K562 (cell line): ENCODE measurements around the gene NKD1. TPM values are rescaled to one million over a fixed set of nuclear protein-coding genes. Genes with fewer than 3 reads are reported as not detected.

Source experiments
- ATAC-seq: fragments of 200-7000 bp; cut with Tn5 transposase; 3 replicates; pipeline ENCODE4 v1.9.1; 2020; ENCODE audit warnings: moderate library complexity
- BruUV-seq: library from RNA; stranded (reverse); fragments of 400-500 nt; replicated peaks from 2 replicates; lab custom pipeline; 2021; lab: Mats Ljungman, UMichigan
- CTCF ChIA-PET: fragments of 300-600 bp; formaldehyde crosslinking; extraction: SDS; loops from one replicate; lab custom pipeline; 2021; ENCODE audit warnings: low intra/inter-chr PET ratio; lab: Yijun Ruan, JAX
- POLR2A ChIA-PET: fragments of 300-600, 350-650 bp; sonication (Branson Sonifier 250); formaldehyde crosslinking; extraction: SDS; loops from one replicate; lab custom pipeline; 2021; ENCODE audit warnings: antibody characterized with exemption, inconsistent platforms; lab: Yijun Ruan, JAX
- DNase-seq, 4 experiments: peaks; one replicate each; pipeline versions ENCODE4 v3.0.0 to v3.0.0-alpha.2; 2011 to 2018; ENCODE audit warnings: low spot score in 3 of 4, mixed read lengths in 3 of 4; ENCODE audit errors: extremely low read depth in 1 of 4
- FAIRE-seq: peaks from 2 replicates; lab custom pipeline; 2011; peaks lifted over from hg19 to GRCh38; lab: Jason Lieb, UNC
- H2AFZ ChIP-seq: 2 replicates; pipeline ENCODE4 v1.6.0; 2011; ENCODE audit warnings: low read depth, low read length, control low read depth, inconsistent platforms
- H3K27ac ChIP-seq: fragments of 200-600 bp; 3 replicates; pipeline ENCODE4 v1.8.0; 2011; ENCODE audit warnings: low read depth, mild to moderate bottlenecking, control low read depth, inconsistent platforms, low read length, moderate library complexity, mixed read lengths; ENCODE audit errors: extremely low read depth
- H3K27me3 ChIP-seq, 2 experiments: fragments of 300-600 bp in 1 of 2; 2 replicates in 1 of 2; 3 replicates in 1 of 2; pipeline versions ENCODE4 v1.6.0 to v1.8.0; 2011; ENCODE audit warnings: inconsistent platforms in 2 of 2, low read length in 2 of 2, mild to moderate bottlenecking in 1 of 2, mixed read lengths in 1 of 2, moderate library complexity in 1 of 2; ENCODE audit not compliant: control insufficient read depth in 2 of 2, insufficient read depth in 2 of 2
- H3K36me3 ChIP-seq: fragments of 300-600 bp; 3 replicates; pipeline ENCODE4 v1.8.0; 2011; ENCODE audit warnings: mild to moderate bottlenecking, low read length, inconsistent platforms; ENCODE audit not compliant: control insufficient read depth, insufficient read depth
- H3K4me1 ChIP-seq, 2 experiments: fragments of 200-600 bp in 1 of 2; replicated peaks in 1 of 2; 2 replicates in 1 of 2; 3 replicates in 1 of 2; pipeline versions ENCODE4 v1.5.1 to v1.8.0; 2011; ENCODE audit warnings: inconsistent platforms in 2 of 2, low read length in 2 of 2, mild to moderate bottlenecking in 1 of 2, mixed read lengths in 1 of 2, moderate library complexity in 1 of 2; ENCODE audit not compliant: control insufficient read depth in 2 of 2, insufficient read depth in 2 of 2
- H3K4me2 ChIP-seq: 2 replicates; pipeline ENCODE4 v1.6.1; 2011; ENCODE audit warnings: low read length, control low read depth, inconsistent platforms, mixed read lengths; ENCODE audit not compliant: insufficient read depth
- H3K4me3 ChIP-seq: fragments of 200-600 bp; sonication (generic), shearing (Covaris generic); 2 replicates; pipeline ENCODE4 v1.5.1; 2016; ENCODE audit warnings: control low read depth, inconsistent platforms
- H3K79me2 ChIP-seq: fragments of 200-600 bp; 3 replicates; pipeline ENCODE4 v1.8.0; 2011; ENCODE audit warnings: low read length, inconsistent platforms; ENCODE audit not compliant: control insufficient read depth, insufficient read depth
- H3K9ac ChIP-seq, 2 experiments: 2 replicates each; pipeline versions ENCODE4 v1.6.0 to v1.6.1; 2011; ENCODE audit warnings: low read depth in 2 of 2, low read length in 2 of 2, control low read depth in 1 of 2, inconsistent platforms in 1 of 2, mild to moderate bottlenecking in 1 of 2, mixed read lengths in 1 of 2; ENCODE audit not compliant: insufficient read depth in 1 of 2
- H3K9me1 ChIP-seq: one replicate; pipeline ENCODE4 v1.6.0; 2011; ENCODE audit warnings: inconsistent platforms, mild to moderate bottlenecking, low read length, moderate library complexity; ENCODE audit not compliant: control insufficient read depth, insufficient read depth
- H3K9me3 ChIP-seq: replicated peaks from 2 replicates; pipeline ENCODE4 v1.5.1; 2011; ENCODE audit warnings: low read depth, low read length, inconsistent platforms; ENCODE audit not compliant: control insufficient read depth, insufficient read depth
- H4K20me1 ChIP-seq: replicated peaks from 2 replicates; pipeline ENCODE4 v1.6.1; 2011; ENCODE audit warnings: low read length, inconsistent platforms, mixed read lengths; ENCODE audit not compliant: control insufficient read depth, insufficient read depth
- CTCF ChIP-seq, 3 experiments: IDR thresholded peaks in 2 of 3; conservative IDR thresholded peaks in 1 of 3; 2 replicates each; pipeline ENCODE4 v1.5.1; 2011 to 2012; ENCODE audit warnings: low read length in 3 of 3, mild to moderate bottlenecking in 3 of 3, control low read depth in 2 of 3, improper control_type of control experiment in 1 of 3, inconsistent platforms in 1 of 3, low read depth in 1 of 3, mixed read lengths in 1 of 3, moderate library complexity in 1 of 3; ENCODE audit not compliant: insufficient read depth in 2 of 3
- DMBX1 ChIP-seq: fragments of 250-450 bp; sonication (Bioruptor Pico); IDR thresholded peaks from 2 replicates; pipeline ENCODE4 v1.8.0; 2022; ENCODE audit warnings: inconsistent platforms, mild to moderate bottlenecking, moderate library complexity, borderline replicate concordance
- DNMT1 ChIP-seq: fragments of 450-650 bp; IDR thresholded peaks from 2 replicates; pipeline ENCODE4 v1.6.1; 2016; ENCODE audit warnings: antibody characterized with exemption, mild to moderate bottlenecking
- E4F1 ChIP-seq: fragments of 250-450 bp; sonication (Bioruptor Pico); IDR thresholded peaks from 2 replicates; pipeline ENCODE4 v1.5.0; 2021; ENCODE audit warnings: mild to moderate bottlenecking, borderline replicate concordance
- HCFC1 ChIP-seq: IDR thresholded peaks from 2 replicates; pipeline ENCODE4 v1.6.1; 2012; ENCODE audit warnings: low read depth, low read length, improper control_type of control experiment
- HIVEP1 ChIP-seq: fragments of 250-450 bp; sonication (Bioruptor Pico); IDR thresholded peaks from 2 replicates; pipeline ENCODE4 v1.4.0; 2020; ENCODE audit warnings: mild to moderate bottlenecking
- MAZ ChIP-seq, 2 experiments: fragments of 450-650 bp in 1 of 2; sonication (generic) in 1 of 2; formaldehyde crosslinking; IDR thresholded peaks in 1 of 2; conservative IDR thresholded peaks in 1 of 2; 2 replicates each; pipeline versions ENCODE4 v1.4.0 to v1.5.0; 2020; ENCODE audit warnings: mild to moderate bottlenecking in 1 of 2, missing genetic modification reagents in 1 of 2
- MCM7 ChIP-seq, 2 experiments: fragments of 450-650 bp; IDR thresholded peaks; 2 replicates each; pipeline ENCODE4 v1.6.1; 2016 to 2018
- MTA1 ChIP-seq: fragments of 450-650 bp; IDR thresholded peaks from 2 replicates; pipeline ENCODE4 v1.6.1; 2017; ENCODE audit warnings: borderline replicate concordance
- ZFPM2 ChIP-seq: fragments of 250-450 bp; sonication (Bioruptor Pico); IDR thresholded peaks from 2 replicates; pipeline ENCODE4 v1.5.1; 2022; ENCODE audit warnings: mild to moderate bottlenecking
- ZNF398 ChIP-seq: fragments of 250-450 bp; sonication (Bioruptor Pico); IDR thresholded peaks from 2 replicates; pipeline ENCODE4 v1.8.0; 2021; ENCODE audit warnings: moderate library complexity, mild to moderate bottlenecking, inconsistent platforms
- ZNF444 ChIP-seq: fragments of 250-450 bp; sonication (Bioruptor Pico); IDR thresholded peaks from 2 replicates; pipeline ENCODE4 v1.4.0; 2020; ENCODE audit warnings: mild to moderate bottlenecking, moderate library complexity
- WGBS: fragments of 100-300 bp; shearing (Covaris generic); methylation state at CpG from one replicate; pipeline ENCODE4 v1.1.6; 2016; ENCODE audit warnings: low coverage, mixed read lengths; ENCODE audit not compliant: insufficient coverage; ENCODE audit errors: missing lambda C conversion rate; 5-methylcytosine and 5-hydroxymethylcytosine counted together
- in situ Hi-C: fragments of 300-500 bp; cut with MboI; formaldehyde crosslinking; loops from 4 replicates; pipeline ENCODE4 v1.15.0; 2018; ENCODE audit warnings: inconsistent platforms, mixed read lengths
- intact Hi-C: fragments of 100-400 bp; cut with micrococcal nuclease; formaldehyde crosslinking; loops from 2 replicates; pipeline ENCODE4 v1.14.2; 2022
- polyA plus RNA-seq, 8 experiments: library from polyadenylated mRNA; depleted of rRNA in 4 of 8; stranded (reverse) in 5 of 8; unstranded in 3 of 8; fragments of >200 nt; fragmentation: Nextera tagmentation in 2 of 8; fragmentation: Illumina TruSeq in 1 of 8; extraction: Ambion mirVana in 2 of 8; extraction: Trizol in 1 of 8; gene quantifications; 2 replicates each; pipeline versions ENCODE4 v1.2.1 to v1.2.3, GENCODE V29; 2011 to 2014; ENCODE audit warnings: inconsistent platforms in 1 of 8, missing spikeins in 1 of 8
- total RNA-seq, 7 experiments: library from RNA; depleted of rRNA in 6 of 7; stranded (reverse); fragments of >200 nt in 6 of 7; fragmentation: Illumina TruSeq in 2 of 7; extraction: Trizol in 2 of 7; gene quantifications; 2 replicates each; pipeline versions ENCODE4 v1.2.1 to v1.2.3, GENCODE V29; 2011 to 2021; ENCODE audit warnings: low replicate concordance in 1 of 7

NKD1 gene
- total and polyA plus RNA-seq, 9 of the 15 experiments (the other 6 are each of a cell fraction or from before 2014, with no cell fraction given) = under 0.01 to 0.24 (median 0.04) TPM; not detected in 2

GRCh38 chr16:50599494-50599893, 51.3 kb downstream of the NKD1 start:
- Histone ChIP-seq H4K20me1 (peaks cover 5% of the 10 kb centered on the region; the same call in 1 of the 2 replicates), H3K4me1 (no peaks in the 10 kb centered on the region; a peak in 1 of 5 replicates), H3K9me3 (no peaks in the 10 kb centered on the region), H3K27ac (no peak overlapping the region), H3K4me2 (no peak overlapping the region), H3K27me3 (peaks cover 13 to 70% of the 10 kb centered on the region in 2 experiments; a peak in 4 of 5 replicates), H3K9me1 (no peaks in the 10 kb centered on the region), H3K36me3 (no peaks in the 10 kb centered on the region), H3K79me2 (no peaks in the 10 kb centered on the region), H3K4me3 (no peak overlapping the region), H3K9ac (no peak overlapping the region), H2AFZ (no peak overlapping the region)
- WGBS = 0% methylated on average over 6 of the region's 6 CpGs
- BruUV-seq = no TSS peak
- CTCF ChIA-PET = no interaction called here
- in situ Hi-C loops = no loop called here
- ATAC-seq (no peak), DNase-seq (no peak), FAIRE-seq (no peak)
- POLR2A ChIA-PET = no interaction called here
- intact Hi-C loops = loop anchor here (10.0 kb wide), 1 partner anchor 65 kb away; no protein-coding TSS in a partner anchor
- no peak for TF ChIP-seq MCM7 (IDR thresholded peaks at IDR 0.05)
- TF ChIP-seq MTA1 = no peak
- no peak for TF ChIP-seq ZNF398 (CRISPR knock-in tag)
- TF ChIP-seq DMBX1 = no peak
- TF ChIP-seq MAZ (CRISPR knock-in tag; conservative IDR thresholded peaks at IDR 0.05 in 1 of 2, IDR thresholded peaks at IDR 0.05 in 1 of 2) = no peak
- no peak for TF ChIP-seq ZFPM2 (CRISPR knock-in tag)
- no peak for TF ChIP-seq HCFC1
- TF ChIP-seq DNMT1 = no peak
- TF ChIP-seq CTCF (IDR thresholded peaks at IDR 0.05 in 2 of 3, conservative IDR thresholded peaks at IDR 0.05 in 1 of 3; ENCODE audit: insufficient read depth in 2 of 3, low read depth in 1 of 3, low read length in 3 of 3) = no peak
- TF ChIP-seq HIVEP1 (CRISPR knock-in tag) = no peak
- TF ChIP-seq ZNF444 (CRISPR knock-in tag) = no peak
- TF ChIP-seq E4F1 (CRISPR knock-in tag) = no peak
